ENCODE results near the gene NFATC4. TPM values are rescaled to one million over a fixed set of nuclear protein-coding genes. Genes with fewer than 3 reads are reported as not detected.

The NFATC4 gene
- total RNA-seq, 1 donor from 2014 or later = 130 TPM

DNA sequence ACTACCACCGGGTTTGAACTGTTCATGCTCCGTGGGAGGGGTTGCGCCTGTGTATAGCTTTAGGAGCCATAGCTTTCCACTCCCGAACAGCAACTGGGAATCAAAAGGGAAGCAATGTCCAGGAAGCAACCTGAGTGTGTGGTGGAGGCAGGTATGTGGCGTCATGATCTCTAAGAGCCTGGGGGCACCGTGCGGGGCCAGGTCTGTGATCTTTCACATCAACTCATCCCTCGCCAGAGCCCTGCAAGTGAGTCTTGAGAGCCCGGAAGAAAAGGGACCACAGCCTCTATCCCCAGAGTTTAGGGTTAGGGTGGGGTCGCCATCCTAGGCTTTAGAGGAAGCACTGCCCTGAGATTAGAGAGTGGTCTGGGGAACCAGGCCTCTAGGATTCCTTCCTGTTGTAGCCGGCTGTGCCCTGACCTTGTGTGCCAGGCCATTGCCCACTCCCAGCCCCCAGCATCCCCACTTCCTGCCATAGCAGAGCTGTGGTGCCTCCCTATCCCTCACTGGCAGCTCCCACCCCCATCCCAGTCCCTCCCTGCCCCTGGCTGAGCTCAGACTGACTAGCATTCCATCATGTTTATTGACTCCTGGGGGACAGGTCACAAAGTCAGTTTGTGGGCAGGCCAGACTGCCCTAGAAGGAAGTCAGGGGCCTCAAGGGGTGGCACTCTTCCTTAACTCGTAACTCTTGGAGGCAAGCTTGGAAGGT, 32.4 kb upstream of the NFATC4 start:
- no peaks in the 10 kb centered on the region for H3K36me3 Mint-ChIP-seq
- H3K27me3 Mint-ChIP-seq = peaks cover 92% of the 10 kb centered on the region
- no peaks in the 10 kb centered on the region for H3K9me3 Mint-ChIP-seq
- DNase-seq (ENCODE audit: extremely low spot score, unreplicated experiment) = no peak
- H3K27ac Mint-ChIP-seq = no peak overlapping the region
- peak overlapping the region; percentile 83 for H3K4me3 Mint-ChIP-seq
- TF ChIP-seq, protein P1, sequence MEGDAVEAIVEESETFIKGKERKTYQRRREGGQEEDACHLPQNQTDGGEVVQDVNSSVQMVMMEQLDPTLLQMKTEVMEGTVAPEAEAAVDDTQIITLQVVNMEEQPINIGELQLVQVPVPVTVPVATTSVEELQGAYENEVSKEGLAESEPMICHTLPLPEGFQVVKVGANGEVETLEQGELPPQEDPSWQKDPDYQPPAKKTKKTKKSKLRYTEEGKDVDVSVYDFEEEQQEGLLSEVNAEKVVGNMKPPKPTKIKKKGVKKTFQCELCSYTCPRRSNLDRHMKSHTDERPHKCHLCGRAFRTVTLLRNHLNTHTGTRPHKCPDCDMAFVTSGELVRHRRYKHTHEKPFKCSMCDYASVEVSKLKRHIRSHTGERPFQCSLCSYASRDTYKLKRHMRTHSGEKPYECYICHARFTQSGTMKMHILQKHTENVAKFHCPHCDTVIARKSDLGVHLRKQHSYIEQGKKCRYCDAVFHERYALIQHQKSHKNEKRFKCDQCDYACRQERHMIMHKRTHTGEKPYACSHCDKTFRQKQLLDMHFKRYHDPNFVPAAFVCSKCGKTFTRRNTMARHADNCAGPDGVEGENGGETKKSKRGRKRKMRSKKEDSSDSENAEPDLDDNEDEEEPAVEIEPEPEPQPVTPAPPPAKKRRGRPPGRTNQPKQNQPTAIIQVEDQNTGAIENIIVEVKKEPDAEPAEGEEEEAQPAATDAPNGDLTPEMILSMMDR (conservative IDR thresholded peaks at IDR 0.05) = no peak
- peaks cover 16% of the 10 kb centered on the region for H3K4me1 Mint-ChIP-seq (ENCODE audit: unreplicated experiment)

DNA sequence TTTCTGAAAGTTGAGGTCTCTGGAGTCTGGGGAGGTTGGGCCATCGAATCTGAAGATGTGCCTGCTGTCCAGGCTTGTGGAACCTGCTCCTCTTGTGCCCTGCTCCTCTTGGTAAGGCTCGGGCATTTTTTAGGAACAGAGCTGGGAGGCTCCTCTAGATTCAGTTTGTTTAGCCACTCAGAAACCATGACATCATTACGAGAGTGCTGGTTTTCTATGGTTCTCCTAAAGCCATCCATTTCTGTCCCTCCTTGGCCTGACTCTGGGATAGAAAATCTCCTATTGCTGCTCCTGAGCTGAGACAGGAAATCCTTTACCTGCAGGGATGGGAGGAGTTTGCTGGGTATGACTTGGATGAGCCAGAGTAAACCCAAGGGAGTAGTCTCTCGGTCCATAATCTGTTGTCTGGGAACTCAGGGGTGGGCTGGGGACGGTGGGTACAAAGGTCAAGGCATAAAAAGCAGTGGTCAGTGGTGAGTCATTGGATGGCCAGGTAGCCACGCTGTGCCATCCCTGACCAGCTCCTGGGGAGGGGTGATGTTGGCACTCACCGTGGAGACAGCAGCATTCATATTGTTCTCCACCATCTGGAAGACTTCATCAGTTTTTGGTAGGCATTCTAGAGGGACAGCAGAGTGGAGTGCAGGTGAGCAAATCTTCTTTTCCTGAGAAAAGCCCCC, 30.7 kb upstream of the NFATC4 start:
- Mint-ChIP-seq H3K9me3 (no peaks in the 10 kb centered on the region), H3K4me3 (no peak overlapping the region), H3K4me1 (ENCODE audit: unreplicated experiment) (peaks cover 12% of the 10 kb centered on the region), H3K36me3 (no peaks in the 10 kb centered on the region), H3K27ac (no peak overlapping the region), H3K27me3 (peaks cover 94% of the 10 kb centered on the region)
- no peak for DNase-seq (ENCODE audit: extremely low spot score, unreplicated experiment)
- TF ChIP-seq, protein P1 (conservative IDR thresholded peaks at IDR 0.05) = no peak

DNA sequence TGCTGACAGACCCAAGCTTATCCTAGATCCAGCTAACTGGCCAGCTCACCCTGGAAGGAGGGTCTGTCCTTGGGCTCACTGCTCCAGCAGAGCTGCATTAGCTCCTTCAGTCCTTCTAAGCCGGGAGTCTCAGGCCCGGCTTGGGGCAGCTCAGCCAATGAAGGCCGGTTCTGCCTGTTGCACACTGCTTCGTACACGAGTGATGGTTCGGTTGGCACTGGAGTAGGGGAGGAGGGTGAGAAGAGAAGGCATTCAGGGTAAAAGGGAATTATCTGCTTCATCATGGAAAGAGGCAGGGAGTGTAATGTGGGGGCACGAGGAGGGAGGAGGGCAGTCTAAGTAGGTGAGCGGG, 30.2 kb upstream of the NFATC4 start:
- DNase-seq (ENCODE audit: extremely low spot score, unreplicated experiment) = no peak
- H3K36me3 Mint-ChIP-seq = no peaks in the 10 kb centered on the region
- peak overlapping the region; percentile 19 for H3K4me3 Mint-ChIP-seq
- H3K4me1 Mint-ChIP-seq (ENCODE audit: unreplicated experiment) = peaks cover 8% of the 10 kb centered on the region
- no peaks in the 10 kb centered on the region for H3K9me3 Mint-ChIP-seq
- TF ChIP-seq, protein P1 (conservative IDR thresholded peaks at IDR 0.05) = no peak
- peaks cover 94% of the 10 kb centered on the region for H3K27me3 Mint-ChIP-seq
- no peak overlapping the region for H3K27ac Mint-ChIP-seq

DNA sequence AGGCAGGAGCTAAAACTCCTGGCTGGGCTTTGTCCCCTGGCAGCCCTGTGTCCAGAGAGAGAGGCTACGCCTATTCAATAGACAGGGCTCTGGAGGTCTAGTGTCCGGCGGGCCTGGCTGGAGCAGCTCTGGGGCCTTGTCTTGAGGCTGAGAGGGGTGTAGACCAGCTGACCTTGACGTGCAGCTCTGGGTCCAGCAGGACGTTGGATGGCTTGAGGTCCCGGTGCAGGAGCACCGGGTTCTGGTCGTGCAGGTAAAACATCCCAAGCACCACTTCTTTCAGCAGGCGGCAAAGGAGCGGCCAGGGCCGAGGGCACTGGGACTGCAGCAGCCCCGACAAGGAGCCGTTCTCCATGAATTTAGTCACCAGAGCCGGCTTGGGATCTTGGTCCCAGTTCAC, 29.1 kb upstream of the NFATC4 start:
- Mint-ChIP-seq H3K27ac (no peak overlapping the region), H3K27me3 (peaks cover 91% of the 10 kb centered on the region), H3K9me3 (no peaks in the 10 kb centered on the region)

DNA sequence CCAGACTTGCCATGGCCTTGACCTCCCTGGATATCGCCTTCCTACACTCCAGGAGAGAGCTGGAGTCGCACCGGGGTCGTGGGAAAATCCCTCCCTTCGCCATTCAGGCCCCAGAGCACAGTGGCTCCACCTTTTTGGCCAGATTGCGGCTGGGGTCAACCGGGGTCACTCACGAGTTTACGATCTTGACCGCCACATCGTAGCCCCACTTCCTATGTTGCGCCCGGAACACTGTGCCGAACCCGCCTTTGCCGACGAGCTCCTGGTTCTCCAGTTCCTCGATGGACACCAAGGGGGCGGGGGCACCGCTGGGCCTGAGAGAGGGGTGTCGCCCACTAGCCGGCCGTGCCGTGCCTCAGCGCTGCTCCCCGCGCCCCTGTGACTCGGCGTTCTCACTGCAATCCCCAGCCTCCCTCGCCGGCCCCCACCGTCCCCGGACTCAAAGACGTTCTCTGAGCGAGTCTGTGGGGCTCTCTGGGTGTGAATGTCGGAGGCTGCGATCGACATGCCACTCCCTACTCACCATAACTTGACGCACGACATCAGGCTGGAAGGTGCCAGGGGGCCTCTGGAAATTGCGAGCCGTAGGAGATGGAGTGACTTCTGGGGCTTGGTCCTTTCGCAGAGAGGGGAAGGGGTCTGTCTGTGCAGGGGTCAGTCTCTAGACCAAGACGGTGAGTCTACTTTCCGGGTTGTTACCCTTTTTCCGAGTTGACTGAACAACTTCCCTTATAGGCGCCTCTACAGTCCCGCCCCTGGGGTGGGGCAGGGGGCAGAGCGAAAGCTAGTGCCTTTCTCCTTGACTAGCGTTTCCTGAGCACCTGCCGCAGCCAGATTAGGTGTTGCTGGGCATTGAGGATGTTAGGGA, 28.5 kb upstream of the NFATC4 start, which contains the start of gene RIPK3:
Gene RIPK3, minus strand, starts transcription at position 708 of the 868 bp plus-strand sequence. Its CDS starts 165 bp downstream, at position 543.
- H3K4me3 Mint-ChIP-seq = peak within 1 kb of the TSS; percentile 86
- H3K36me3 Mint-ChIP-seq = no peaks in the 10 kb centered on the region
- H3K9me3 Mint-ChIP-seq = no peaks in the 10 kb centered on the region
- H3K27ac Mint-ChIP-seq = peak within 1 kb of the TSS; percentile 61
- TF ChIP-seq, protein P1 (conservative IDR thresholded peaks at IDR 0.05) = no peak
- H3K4me1 Mint-ChIP-seq (ENCODE audit: unreplicated experiment) = peaks cover 6% of the 10 kb centered on the region
- no peak for DNase-seq (ENCODE audit: extremely low spot score, unreplicated experiment)
- H3K27me3 Mint-ChIP-seq = peaks cover 88% of the 10 kb centered on the region

More for the DNA sequence above, 29.1 kb upstream of the NFATC4 start:
- TF ChIP-seq, protein P1 (conservative IDR thresholded peaks at IDR 0.05) = no peak
- DNase-seq (ENCODE audit: extremely low spot score, unreplicated experiment) = no peak
- Mint-ChIP-seq H3K36me3 (no peaks in the 10 kb centered on the region), H3K4me1 (ENCODE audit: unreplicated experiment) (peaks cover 6% of the 10 kb centered on the region), H3K4me3 (peak overlapping the region; percentile 86)

All from type B pancreatic cell (in vitro differentiated cells).